Lung (tissue), 12 donors: ENCODE results near the gene TADA2A. TPM values are rescaled to one million over a fixed set of nuclear protein-coding genes. Genes with fewer than 3 reads are reported as not detected.

Source experiments
- ATAC-seq: fragments of 200-7000 bp; cut with Tn5 transposase; one replicate; pipeline ENCODE4 v1.9.1; 2020; ENCODE audit warnings: moderate number of reproducible peaks; ENCODE audit not compliant: insufficient read depth, low FRiP score
- DNase-seq, 3 donors: peaks; one replicate each; pipeline ENCODE4 v3.0.0-alpha.2; 2013 to 2017
- H3K27ac ChIP-seq, 2 donors: one replicate each; pipeline ENCODE4 v1.5.1; 2013; ENCODE audit warnings: mild to moderate bottlenecking in 2 of 2, moderate library complexity in 2 of 2, control low read depth in 1 of 2, inconsistent platforms in 1 of 2, low read depth in 1 of 2, low read length in 1 of 2
- H3K27me3 ChIP-seq, 3 donors: one replicate each; pipeline ENCODE4 v1.5.1; 2013; ENCODE audit warnings: low read length in 2 of 3; ENCODE audit not compliant: control insufficient read depth in 3 of 3, insufficient read depth in 3 of 3
- H3K36me3 ChIP-seq, 4 donors: one replicate each; pipeline ENCODE4 v1.5.1; 2013; ENCODE audit warnings: low read length in 4 of 4, mild to moderate bottlenecking in 1 of 4, moderate library complexity in 1 of 4; ENCODE audit not compliant: control insufficient read depth in 4 of 4, insufficient read depth in 4 of 4
- H3K4me1 ChIP-seq, 5 donors: one replicate each; pipeline ENCODE4 v1.5.1; 2013; ENCODE audit warnings: low read length in 5 of 5, mild to moderate bottlenecking in 2 of 5, moderate library complexity in 1 of 5; ENCODE audit not compliant: control insufficient read depth in 5 of 5, insufficient read depth in 5 of 5
- H3K4me3 ChIP-seq: one replicate; pipeline ENCODE4 v1.5.1; 2013; ENCODE audit warnings: mild to moderate bottlenecking, control low read depth, moderate library complexity
- H3K9ac ChIP-seq, 2 donors: one replicate each; pipeline ENCODE4 v1.5.1; 2013; ENCODE audit warnings: low read length in 2 of 2, control low read depth in 1 of 2; ENCODE audit not compliant: insufficient read depth in 1 of 2
- H3K9me3 ChIP-seq, 4 donors: one replicate each; pipeline ENCODE4 v1.5.1; 2013; ENCODE audit warnings: low read length in 3 of 4, mild to moderate bottlenecking in 1 of 4, moderate library complexity in 1 of 4; ENCODE audit not compliant: control insufficient read depth in 4 of 4, insufficient read depth in 3 of 4
- CTCF ChIP-seq: IDR thresholded peaks from 2 replicates; pipeline ENCODE4 v1.5.1; 2012; ENCODE audit warnings: mild to moderate bottlenecking; ENCODE audit errors: control extremely low read depth, extremely low read depth
- WGBS, 2 donors: extraction: QIAGEN DNeasy Blood & Tissue Kit; methylation state at CpG; one replicate each; pipeline ENCODE4 v1.1.7; 2013; 5-methylcytosine and 5-hydroxymethylcytosine counted together
- polyA plus RNA-seq, 2 donors: library from polyadenylated mRNA; stranded (reverse); fragments of 200-250 nt; gene quantifications; one replicate each; pipeline ENCODE4 v1.2.1, GENCODE V29; 2013
- total RNA-seq, 2 donors: library from RNA; depleted of rRNA in 1 of 2; stranded (reverse); fragments of >200 nt in 1 of 2; gene quantifications; one replicate each; pipeline ENCODE4 v1.2.1, GENCODE V29; 2014 to 2021
- donor health status: control.
- donor health status: control.
- donor health status: Bipolar disorder and iron deficiency.
- donor health status: healthy.
- donor health status: DM: yes; HTN: yes; CAD: no.

The TADA2A gene
- total and polyA plus RNA-seq, 4 donors = 7.4 to 28.6 (median 16.9) TPM

DNA sequence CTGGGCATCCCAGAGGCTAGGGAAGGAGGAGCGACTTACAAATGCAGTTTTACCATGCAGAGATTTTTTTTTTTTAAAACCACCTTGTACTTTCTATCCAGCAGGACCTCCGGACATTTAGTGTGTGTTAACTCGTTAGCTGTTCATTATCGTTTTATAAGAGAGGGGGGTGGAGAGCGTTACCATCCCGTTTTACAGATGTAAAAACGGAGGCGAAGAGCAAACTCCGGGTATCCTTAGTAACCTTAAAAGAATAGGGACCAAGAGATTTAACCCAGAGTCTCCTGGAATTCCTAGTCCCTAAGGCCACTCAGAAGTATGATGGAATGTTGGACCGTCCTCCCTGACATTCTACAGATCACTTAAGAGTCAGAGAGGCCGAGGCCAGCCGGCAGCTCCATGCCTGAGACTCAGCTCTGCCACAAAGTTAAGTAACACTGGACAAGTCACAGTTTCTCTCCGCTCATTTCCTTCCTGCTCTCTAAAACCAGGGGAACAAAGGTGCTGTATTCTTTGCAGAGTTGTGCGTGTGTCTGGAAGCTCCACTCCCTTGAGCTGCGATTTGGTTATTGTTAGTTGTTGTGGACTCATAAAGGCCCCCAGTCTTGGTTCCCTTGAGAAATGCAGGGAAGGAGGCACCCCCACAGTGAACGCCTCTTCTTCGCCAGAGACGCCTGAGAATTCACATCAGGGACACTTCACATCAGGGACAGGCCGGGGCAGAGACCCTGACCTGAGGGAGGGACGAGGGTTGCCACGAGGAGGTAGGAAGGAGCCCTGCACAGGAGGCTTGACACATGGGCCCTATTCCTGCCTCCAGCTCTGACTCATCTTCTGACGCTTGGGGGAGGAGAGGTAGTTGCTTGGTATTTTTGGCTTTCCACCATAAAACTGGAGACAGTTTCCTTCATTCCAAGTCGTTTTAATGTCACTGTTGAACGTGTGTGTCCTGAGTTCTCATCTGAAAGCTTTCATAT, 84.2 kb downstream of the TADA2A start:
- TF ChIP-seq CTCF = no peak
- no peak for ATAC-seq
- DNase-seq = peak; percentile 43 to 62 (median 48)

GRCh38 chr17:37492167-37492566, 85.5 kb downstream of the TADA2A start:
- Histone ChIP-seq H3K4me3 (no peak overlapping the region), H3K27ac (no peak overlapping the region), H3K36me3 (no peaks in the 10 kb centered on the region), H3K4me1 (peaks cover 3 to 30% (median 6%) of the 10 kb centered on the region in 5 donors), H3K9ac (peak overlapping the region in 1 of 2 donors; percentile 23), H3K27me3 (no peaks in the 10 kb centered on the region), H3K9me3 (no peaks in the 10 kb centered on the region)
- TF ChIP-seq CTCF = no peak
- no peak for DNase-seq
- WGBS, 2 donors = 74% methylated on average over 4 of the region's 4 CpGs
- no peak for ATAC-seq

More for the DNA sequence above, 84.2 kb downstream of the TADA2A start:
- Histone ChIP-seq H3K27me3 (no peaks in the 10 kb centered on the region), H3K27ac (peak overlapping the region; percentile 44 to 78), H3K4me1 (peaks cover 3 to 30% (median 6%) of the 10 kb centered on the region in 5 donors), H3K9ac (no peak overlapping the region), H3K9me3 (no peaks in the 10 kb centered on the region), H3K4me3 (peak overlapping the region; percentile 62), H3K36me3 (no peaks in the 10 kb centered on the region)
- WGBS, 2 donors = 31 to 41% methylated on average over 24 of the region's 24 CpGs

DNA sequence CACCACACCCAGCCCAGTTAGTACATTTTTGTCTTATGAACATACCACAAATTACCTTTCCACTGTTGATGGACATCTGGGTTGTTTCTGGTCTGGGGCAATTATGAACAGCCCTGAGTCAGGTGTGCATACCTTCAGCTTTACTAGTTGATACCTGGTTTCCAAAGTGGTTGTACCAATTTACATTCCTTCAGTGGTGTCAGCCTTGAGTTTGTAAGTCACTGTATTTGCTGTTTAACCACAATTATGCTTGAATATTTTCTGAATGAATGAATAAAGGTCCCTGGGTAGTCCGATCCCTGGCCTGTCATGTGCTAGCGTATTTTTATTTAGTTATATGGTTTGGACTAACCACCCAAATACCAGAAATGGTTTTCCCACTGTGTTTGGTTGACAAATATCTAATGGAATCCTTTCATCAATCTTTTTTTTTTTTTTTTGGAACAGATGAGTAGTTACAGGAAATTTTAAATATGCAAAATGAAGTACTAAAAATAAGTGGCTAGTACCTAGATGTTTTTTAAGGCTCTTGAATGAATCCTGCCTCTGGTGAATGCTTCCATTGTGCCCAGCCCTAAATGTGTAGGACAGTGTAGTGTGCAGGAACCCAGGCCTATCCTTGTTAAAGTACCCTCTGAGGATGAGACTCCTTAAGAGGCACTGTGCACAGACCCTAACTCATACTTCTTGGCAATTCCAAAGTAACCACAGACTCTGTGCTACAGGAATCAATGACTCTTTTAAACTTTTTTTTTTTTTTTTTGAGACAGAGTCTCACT, 86.8 kb downstream of the TADA2A start:
- no peak overlapping the region for H3K9ac ChIP-seq
- no peaks in the 10 kb centered on the region for H3K36me3 ChIP-seq
- peaks cover 0 to 22% (median 4%) of the 10 kb centered on the region in 5 donors for H3K4me1 ChIP-seq
- no peaks in the 10 kb centered on the region for H3K27me3 ChIP-seq
- no peak overlapping the region for H3K4me3 ChIP-seq
- ATAC-seq (no peak), DNase-seq (no peak)
- WGBS, 2 donors = 73 to 90% methylated on average over 2 of the region's 2 CpGs
- no peaks in the 10 kb centered on the region for H3K9me3 ChIP-seq
- TF ChIP-seq CTCF = no peak
- no peak overlapping the region for H3K27ac ChIP-seq
